GM15510 (cell line): Measurements from ENCODE around the gene RAB31.

ENCODE experiments used
- POLR2A ChIP-seq: IDR thresholded peaks from 3 replicates; pipeline ENCODE4 v1.6.1; 2011; ENCODE audit warnings: borderline replicate concordance; ENCODE audit not compliant: insufficient read length; ENCODE audit errors: extremely low read depth

The RAB31 gene

GRCh38 chr18:9771261-9771976 is 63.3 kb downstream of the RAB31 start:
- no peak for TF ChIP-seq POLR2A

GRCh38 chr18:9771977-9772660 is 64.0 kb downstream of the RAB31 start:
- no peak for TF ChIP-seq POLR2A

- TF ChIP-seq POLR2A: no peak
These were observed 65.0 kb downstream of the RAB31 start for GRCh38 chr18:9772847-9773677.

GRCh38 chr18:9774150-9774549 is 66.0 kb downstream of the RAB31 start:
- no peak for TF ChIP-seq POLR2A

GRCh38 chr18:9775178-9775577 is 67.1 kb downstream of the RAB31 start:
- TF ChIP-seq POLR2A: no peak

GRCh38 chr18:9779630-9780029 is 71.5 kb downstream of the RAB31 start:
- TF ChIP-seq POLR2A: no peak

- TF ChIP-seq POLR2A: no peak
These were observed 74.2 kb downstream of the RAB31 start for GRCh38 chr18:9782073-9782857.

- TF ChIP-seq POLR2A: no peak
These were observed 78.5 kb downstream of the RAB31 start for GRCh38 chr18:9786631-9787030.

- TF ChIP-seq POLR2A: no peak
These were observed 78.9 kb downstream of the RAB31 start for GRCh38 chr18:9787036-9787435.

- TF ChIP-seq POLR2A: no peak
These were observed 79.6 kb downstream of the RAB31 start for GRCh38 chr18:9787712-9788111.

GRCh38 chr18:9788140-9788539 is 80.0 kb downstream of the RAB31 start:
- TF ChIP-seq POLR2A: no peak

GRCh38 chr18:9788860-9789259 is 80.8 kb downstream of the RAB31 start:
- no peak for TF ChIP-seq POLR2A

- TF ChIP-seq POLR2A: no peak
These were observed 82.2 kb downstream of the RAB31 start for GRCh38 chr18:9790261-9790660.

GRCh38 chr18:9791991-9792390 is 83.9 kb downstream of the RAB31 start:
- TF ChIP-seq POLR2A: no peak
